Ishikawa (cell line): ENCODE data around the gene CAD.

Experiments used
- CEBPB ChIP-seq: IDR thresholded peaks from 2 replicates; pipeline ENCODE4 v1.6.1; 2012
- CREB1 ChIP-seq: IDR thresholded peaks from 2 replicates; pipeline ENCODE4 v1.6.1; 2012; ENCODE audit warnings: low read depth
- EGR1 ChIP-seq: IDR thresholded peaks from 2 replicates; pipeline ENCODE4 v1.6.1; 2012
- EP300 ChIP-seq: IDR thresholded peaks from 2 replicates; pipeline ENCODE4 v1.6.1; 2012; ENCODE audit warnings: borderline replicate concordance
- FOXM1 ChIP-seq: IDR thresholded peaks from 2 replicates; pipeline ENCODE4 v1.6.1; 2012; ENCODE audit warnings: low read depth, borderline replicate concordance
- MAX ChIP-seq: IDR thresholded peaks from 2 replicates; pipeline ENCODE4 v1.6.1; 2012
- NFIC ChIP-seq: IDR thresholded peaks from 2 replicates; pipeline ENCODE4 v1.6.1; 2012
- RAD21 ChIP-seq: IDR thresholded peaks from 2 replicates; pipeline ENCODE4 v1.6.1; 2012; ENCODE audit warnings: low read depth
- REST ChIP-seq: IDR thresholded peaks from 2 replicates; pipeline ENCODE4 v1.6.1; 2012; ENCODE audit warnings: low read depth, mild to moderate bottlenecking
- TAF1 ChIP-seq: IDR thresholded peaks from 2 replicates; pipeline ENCODE4 v1.6.1; 2012; ENCODE audit warnings: low read depth, mild to moderate bottlenecking
- TCF12 ChIP-seq: IDR thresholded peaks from 2 replicates; pipeline ENCODE4 v1.6.1; 2012; ENCODE audit warnings: low read depth
- TEAD4 ChIP-seq: IDR thresholded peaks from 2 replicates; pipeline ENCODE4 v1.6.1; 2012
- USF1 ChIP-seq: IDR thresholded peaks from 2 replicates; pipeline ENCODE4 v1.6.1; 2012
- YY1 ChIP-seq: IDR thresholded peaks from 2 replicates; pipeline ENCODE4 v1.6.1; 2012; ENCODE audit warnings: low read depth
- ZBTB7A ChIP-seq: IDR thresholded peaks from 2 replicates; pipeline ENCODE4 v1.6.1; 2012; ENCODE audit warnings: low read depth

The CAD gene

GRCh38 chr2:27219091-27219490, 1.9 kb downstream of the CAD start:
- TF ChIP-seq CEBPB (no peak), TCF12 (no peak), NFIC (no peak), EP300 (no peak), TEAD4 (no peak), TAF1 (no peak), FOXM1 (no peak), EGR1 (no peak), YY1 (no peak), USF1 (no peak), MAX (no peak), CREB1 (no peak)

GRCh38 chr2:27220091-27220490, 2.9 kb downstream of the CAD start:
- TF ChIP-seq USF1 = no peak
- TF ChIP-seq FOXM1 = no peak
- TF ChIP-seq TEAD4 = no peak
- no peak for TF ChIP-seq CREB1
- no peak for TF ChIP-seq TCF12
- no peak for TF ChIP-seq EP300
- no peak for TF ChIP-seq YY1
- no peak for TF ChIP-seq RAD21
- TF ChIP-seq EGR1 = no peak
- TF ChIP-seq CEBPB = no peak
- no peak for TF ChIP-seq REST
- no peak for TF ChIP-seq TAF1
- TF ChIP-seq ZBTB7A = no peak
- no peak for TF ChIP-seq MAX
- TF ChIP-seq NFIC = no peak

GRCh38 chr2:27221166-27221565, 4.0 kb downstream of the CAD start:
- no peak for TF ChIP-seq CREB1
- no peak for TF ChIP-seq EGR1
- no peak for TF ChIP-seq MAX
- no peak for TF ChIP-seq RAD21
- TF ChIP-seq TCF12 = no peak
- no peak for TF ChIP-seq TAF1
- TF ChIP-seq NFIC = no peak
- no peak for TF ChIP-seq FOXM1
- no peak for TF ChIP-seq ZBTB7A
- TF ChIP-seq REST = no peak
- no peak for TF ChIP-seq CEBPB
- no peak for TF ChIP-seq USF1
- TF ChIP-seq TEAD4 = no peak
- no peak for TF ChIP-seq YY1
- no peak for TF ChIP-seq EP300

- TF ChIP-seq REST (no peak), NFIC (no peak), TAF1 (no peak), USF1 (no peak), TEAD4 (no peak), EP300 (no peak), MAX (no peak), YY1 (no peak), ZBTB7A (no peak), EGR1 (no peak), CEBPB (no peak), RAD21 (no peak), FOXM1 (no peak)
Measured at GRCh38 chr2:27222407-27222806, 5.2 kb downstream of the CAD start.
